ENCODE results near the gene STAG1.
"Not testable (repeated sequence)": the region's sequence is repeated elsewhere in the genome, so short reads cannot be mapped to it uniquely, and the experiment has no call there.

Gene STAG1

DNA sequence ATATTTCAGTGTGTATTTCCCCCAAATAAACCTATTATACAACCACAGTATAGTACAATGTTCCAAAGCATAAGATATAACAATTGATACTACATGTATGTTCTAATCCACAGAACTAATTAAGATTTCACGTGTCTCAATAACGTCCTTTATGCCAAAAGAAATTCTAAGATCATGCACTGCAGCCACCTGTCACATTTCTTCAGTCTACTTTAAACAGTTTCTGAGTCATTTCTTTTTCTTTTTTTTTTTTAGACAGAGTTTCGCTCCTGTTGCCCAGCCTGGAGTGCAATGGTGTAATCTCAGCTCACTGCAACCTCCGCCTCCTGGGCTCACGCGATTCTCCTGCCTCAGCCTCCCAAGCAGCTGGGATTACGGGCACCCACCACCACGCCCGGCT lies 190.2 kb downstream of the STAG1 start:
- no peaks in the 10 kb centered on the region for H3K9me3 Mint-ChIP-seq
- H3K4me3 Mint-ChIP-seq = no peak overlapping the region
- TF ChIP-seq, protein P1, sequence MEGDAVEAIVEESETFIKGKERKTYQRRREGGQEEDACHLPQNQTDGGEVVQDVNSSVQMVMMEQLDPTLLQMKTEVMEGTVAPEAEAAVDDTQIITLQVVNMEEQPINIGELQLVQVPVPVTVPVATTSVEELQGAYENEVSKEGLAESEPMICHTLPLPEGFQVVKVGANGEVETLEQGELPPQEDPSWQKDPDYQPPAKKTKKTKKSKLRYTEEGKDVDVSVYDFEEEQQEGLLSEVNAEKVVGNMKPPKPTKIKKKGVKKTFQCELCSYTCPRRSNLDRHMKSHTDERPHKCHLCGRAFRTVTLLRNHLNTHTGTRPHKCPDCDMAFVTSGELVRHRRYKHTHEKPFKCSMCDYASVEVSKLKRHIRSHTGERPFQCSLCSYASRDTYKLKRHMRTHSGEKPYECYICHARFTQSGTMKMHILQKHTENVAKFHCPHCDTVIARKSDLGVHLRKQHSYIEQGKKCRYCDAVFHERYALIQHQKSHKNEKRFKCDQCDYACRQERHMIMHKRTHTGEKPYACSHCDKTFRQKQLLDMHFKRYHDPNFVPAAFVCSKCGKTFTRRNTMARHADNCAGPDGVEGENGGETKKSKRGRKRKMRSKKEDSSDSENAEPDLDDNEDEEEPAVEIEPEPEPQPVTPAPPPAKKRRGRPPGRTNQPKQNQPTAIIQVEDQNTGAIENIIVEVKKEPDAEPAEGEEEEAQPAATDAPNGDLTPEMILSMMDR (IDR thresholded peaks at IDR 0.05; ENCODE audit: unreplicated experiment in 3 of 3) = no peak
- peaks cover 5% of the 10 kb centered on the region for H3K4me1 Mint-ChIP-seq
- no peak overlapping the region for H3K27ac Mint-ChIP-seq
- no peaks in the 10 kb centered on the region for H3K27me3 Mint-ChIP-seq (ENCODE audit: low read depth)
- H3K36me3 Mint-ChIP-seq (ENCODE audit: low read depth) = peaks cover 32% of the 10 kb centered on the region

DNA sequence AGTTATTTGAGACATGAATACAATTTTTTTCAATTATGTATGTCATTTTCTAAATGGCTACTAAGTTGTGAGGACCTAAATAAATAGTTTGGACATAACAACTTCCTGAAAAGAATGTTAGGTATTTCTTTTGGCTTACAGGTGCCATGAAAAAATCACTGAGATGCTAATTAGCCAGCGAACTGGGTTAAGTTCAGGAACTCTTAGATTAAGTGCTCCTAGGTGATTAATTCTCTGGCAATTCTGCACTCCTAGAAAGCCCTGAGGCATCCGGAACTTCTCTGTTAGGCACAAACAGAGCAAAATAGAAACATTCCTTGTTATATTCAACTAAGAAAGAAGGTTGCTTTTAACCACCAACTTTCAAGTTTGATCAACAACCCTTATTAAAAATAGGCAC lies 192.3 kb downstream of the STAG1 start:
- Mint-ChIP-seq H3K4me3 (no peak overlapping the region), H3K27ac (no peak overlapping the region), H3K4me1 (peaks cover 5% of the 10 kb centered on the region), H3K27me3 (ENCODE audit: low read depth) (no peaks in the 10 kb centered on the region), H3K36me3 (ENCODE audit: low read depth) (peaks cover 24% of the 10 kb centered on the region), H3K9me3 (no peaks in the 10 kb centered on the region)
- TF ChIP-seq, protein P1 (IDR thresholded peaks at IDR 0.05; ENCODE audit: unreplicated experiment in 3 of 3) = no peak

DNA sequence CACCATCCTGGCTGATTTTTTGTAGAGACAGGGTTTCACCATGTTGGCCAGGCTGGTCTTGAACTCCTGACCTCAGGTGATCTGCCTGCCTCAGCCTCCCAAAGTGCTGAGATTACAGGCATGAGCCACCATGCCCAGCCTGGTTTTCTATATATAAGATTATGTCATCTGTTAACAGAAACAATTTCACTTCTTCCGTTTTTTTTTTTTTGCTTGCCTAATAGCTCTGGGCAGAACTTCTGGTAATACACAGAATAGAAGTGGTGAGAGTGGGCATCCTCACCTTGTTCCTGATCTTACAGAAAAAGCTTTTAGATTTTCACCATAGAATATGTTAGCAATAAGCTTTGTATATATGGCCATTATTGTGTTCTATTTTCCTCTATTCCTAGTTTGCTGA lies 202.7 kb downstream of the STAG1 start:
- H3K4me1 Mint-ChIP-seq, H3K9me3 Mint-ChIP-seq: not testable (repeated sequence)

DNA sequence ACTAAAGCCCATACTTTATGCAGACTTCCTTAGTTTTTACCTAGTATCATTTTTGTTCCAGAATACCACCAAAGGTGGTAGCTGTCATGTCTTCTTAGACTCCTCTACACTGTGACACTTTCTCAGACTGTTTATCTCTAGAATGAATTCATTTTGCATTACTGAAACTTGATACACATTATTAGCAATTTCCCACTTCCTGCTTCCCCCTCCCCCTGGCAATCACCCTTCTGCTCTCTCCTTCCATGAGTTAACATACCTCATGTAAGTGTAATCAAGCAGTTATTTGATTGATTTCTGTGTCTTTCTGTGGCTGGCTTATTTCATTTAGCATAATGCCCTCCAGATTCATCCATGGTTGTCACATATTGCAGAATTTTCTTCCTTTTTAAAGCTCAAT lies 204.9 kb downstream of the STAG1 start:
- Mint-ChIP-seq H3K36me3 (ENCODE audit: low read depth) (peaks cover 38% of the 10 kb centered on the region), H3K4me3 (no peak overlapping the region), H3K9me3 (no peaks in the 10 kb centered on the region), H3K27me3 (ENCODE audit: low read depth) (no peaks in the 10 kb centered on the region), H3K27ac (peak overlapping the region in 1 of 3 experiments; percentile 19), H3K4me1 (no peaks in the 10 kb centered on the region)
- TF ChIP-seq, protein P1 (IDR thresholded peaks at IDR 0.05; ENCODE audit: unreplicated experiment in 3 of 3) = no peak

More for the DNA sequence above, 202.7 kb downstream of the STAG1 start:
- peaks cover 50% of the 10 kb centered on the region for H3K36me3 Mint-ChIP-seq (ENCODE audit: low read depth)
- not testable (repeated sequence) for H3K4me3 Mint-ChIP-seq; H3K27me3 Mint-ChIP-seq (ENCODE audit: low read depth); H3K27ac Mint-ChIP-seq

DNA sequence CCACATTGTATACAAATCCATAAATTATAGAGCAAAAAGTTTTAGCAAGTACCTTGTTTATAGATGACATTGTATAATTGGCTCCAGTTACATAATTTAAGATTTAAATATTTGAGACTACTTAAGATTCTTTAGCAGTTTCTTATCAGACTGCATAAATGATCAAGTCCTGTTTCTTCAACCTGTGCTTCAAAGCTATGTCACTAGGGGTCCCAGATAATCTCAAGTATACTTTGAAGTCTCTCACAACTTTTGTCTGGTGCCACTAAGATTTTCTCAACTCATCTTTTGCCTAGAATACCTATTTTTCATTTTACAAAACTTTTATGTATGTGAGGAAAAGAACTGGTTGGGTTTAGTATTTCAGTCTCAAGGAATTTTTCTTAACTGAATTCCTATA lies 205.5 kb downstream of the STAG1 start:
- no peaks in the 10 kb centered on the region for H3K27me3 Mint-ChIP-seq (ENCODE audit: low read depth)
- TF ChIP-seq, protein P1 (IDR thresholded peaks at IDR 0.05; ENCODE audit: unreplicated experiment in 3 of 3) = peak in 2 of 3 experiments; percentile 15 to 30
- H3K4me1 Mint-ChIP-seq = no peaks in the 10 kb centered on the region
- H3K27ac Mint-ChIP-seq = no peak overlapping the region
- H3K36me3 Mint-ChIP-seq (ENCODE audit: low read depth) = peaks cover 34% of the 10 kb centered on the region
- no peak overlapping the region for H3K4me3 Mint-ChIP-seq
- H3K9me3 Mint-ChIP-seq = no peaks in the 10 kb centered on the region

DNA sequence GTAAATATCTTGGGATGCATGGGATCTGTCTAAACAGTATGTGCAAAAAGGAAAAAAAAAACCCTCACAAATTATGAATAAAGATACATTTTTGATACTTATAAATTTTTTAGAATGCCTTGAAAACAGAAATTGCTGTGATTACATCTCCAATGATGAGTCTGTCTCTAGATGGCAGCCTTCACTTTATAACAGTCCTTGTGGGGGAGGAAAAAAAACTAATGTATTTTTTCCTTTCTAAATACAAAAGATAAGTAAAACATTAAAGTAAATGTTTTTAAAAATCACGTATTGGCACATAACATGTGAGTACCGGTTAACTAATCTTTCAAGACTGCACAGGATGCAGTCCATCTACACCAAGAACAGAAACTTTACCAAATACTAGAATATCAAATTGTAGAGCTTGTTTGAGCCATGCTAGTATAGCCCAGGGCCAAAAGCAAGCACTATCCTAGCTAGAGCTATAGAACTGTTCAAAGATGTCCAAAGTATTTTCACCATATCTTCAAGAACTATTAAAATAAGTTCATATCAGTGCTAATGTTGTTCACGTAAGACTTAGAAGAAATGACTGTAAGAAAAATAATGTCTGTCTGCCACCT lies 206.4 kb downstream of the STAG1 start:
- H3K4me1 Mint-ChIP-seq = no peaks in the 10 kb centered on the region
- H3K4me3 Mint-ChIP-seq = no peak overlapping the region
- H3K27me3 Mint-ChIP-seq (ENCODE audit: low read depth) = no peaks in the 10 kb centered on the region
- H3K9me3 Mint-ChIP-seq = no peaks in the 10 kb centered on the region
- TF ChIP-seq, protein P1 (IDR thresholded peaks at IDR 0.05; ENCODE audit: unreplicated experiment in 3 of 3) = peak in 2 of 3 experiments; percentile 16 to 37
- H3K27ac Mint-ChIP-seq = no peak overlapping the region
- H3K36me3 Mint-ChIP-seq (ENCODE audit: low read depth) = peaks cover 26% of the 10 kb centered on the region
